GM18867 (cell line): ENCODE measurements around the gene BACE1.
"Not testable (repeated sequence)": the region's sequence is repeated elsewhere in the genome, so short reads cannot be mapped to it uniquely, and the experiment has no call there.

Experiments
- ATAC-seq: cut with Tn5 transposase; IDR thresholded peaks from one replicate; pipeline ENCODE4 v1.9.1; 2021; ENCODE audit warnings: mild to moderate bottlenecking, moderate library complexity; ENCODE audit not compliant: unreplicated experiment

BACE1 gene

GRCh38 chr11:117316197-117316961 lies at the start of gene BACE1:
BACE1 (minus strand) TSS chr11:117316256; CDS start chr11:117315795, 461 bp downstream.
- no peak for ATAC-seq

- no peak for ATAC-seq
Observed at GRCh38 chr11:117361432-117361831, 45.4 kb upstream of the BACE1 start.

- no peak for ATAC-seq
Observed at GRCh38 chr11:117356126-117356890, 40.3 kb upstream of the BACE1 start.

- no peak for ATAC-seq
Observed at GRCh38 chr11:117354550-117354949, 38.5 kb upstream of the BACE1 start.

- no peak for ATAC-seq
Observed at GRCh38 chr11:117345039-117345438, 29.0 kb upstream of the BACE1 start.

GRCh38 chr11:117337076-117337475 lies 21.0 kb upstream of the BACE1 start:
- no peak for ATAC-seq

- no peak for ATAC-seq
Observed at GRCh38 chr11:117335399-117335798, 19.3 kb upstream of the BACE1 start.

GRCh38 chr11:117334896-117335295 lies 18.8 kb upstream of the BACE1 start:
- ATAC-seq = no peak

GRCh38 chr11:117333917-117334316 lies 17.9 kb upstream of the BACE1 start:
- ATAC-seq = no peak

- ATAC-seq = no peak
Observed at GRCh38 chr11:117332843-117333242, 16.8 kb upstream of the BACE1 start.

GRCh38 chr11:117328375-117329010 lies 12.4 kb upstream of the BACE1 start:
- no peak for ATAC-seq

- ATAC-seq = peak; percentile 93
Observed at GRCh38 chr11:117327567-117328374, 11.7 kb upstream of the BACE1 start, which contains the start of gene CEP164. CEP164 (plus strand) TSS chr11:117327854; CDS start chr11:117338587, 10,733 bp downstream.

- ATAC-seq = not testable (repeated sequence)
Observed at GRCh38 chr11:117327255-117327566, 11.2 kb upstream of the BACE1 start.

- no peak for ATAC-seq
Observed at GRCh38 chr11:117319214-117319840, 3.3 kb upstream of the BACE1 start.

GRCh38 chr11:117318738-117319137 lies 2.7 kb upstream of the BACE1 start:
- ATAC-seq = no peak

- no peak for ATAC-seq
Observed at GRCh38 chr11:117315285-117316196, 515 bp downstream of the BACE1 start.

GRCh38 chr11:117314840-117315239 lies 1.2 kb downstream of the BACE1 start:
- ATAC-seq = no peak

- ATAC-seq = no peak
Observed at GRCh38 chr11:117313828-117314768, 2.0 kb downstream of the BACE1 start.
